K562 (cell line): Measurements from ENCODE around the gene MRPL40. TPM values are rescaled to one million over a fixed set of nuclear protein-coding genes. Genes with fewer than 3 reads are reported as not detected.

ENCODE experiments used
- BCOR ChIP-seq: fragments of 450-650 bp; IDR thresholded peaks from 2 replicates; pipeline ENCODE4 v1.6.1; 2016
- BRCA1 ChIP-seq, 2 experiments: fragments of 450-650 bp in 1 of 2; sonication (generic) in 1 of 2; formaldehyde crosslinking in 1 of 2; IDR thresholded peaks; 2 replicates each; pipeline versions ENCODE4 v1.5.0 to v1.6.1; 2017 to 2020; ENCODE audit warnings: mild to moderate bottlenecking in 1 of 2, missing genetic modification reagents in 1 of 2
- CBX2 ChIP-seq: fragments of 200-600 bp; sonication (generic); IDR thresholded peaks from one replicate; pipeline ENCODE4 v1.6.1; 2012; ENCODE audit warnings: mild to moderate bottlenecking, low read length, inconsistent platforms; ENCODE audit not compliant: insufficient read depth, poor library complexity, severe bottlenecking
- ETV5 ChIP-seq: sonication (generic); formaldehyde crosslinking; IDR thresholded peaks from 2 replicates; pipeline ENCODE4 v1.4.0; 2020; ENCODE audit warnings: low read depth, mild to moderate bottlenecking, missing genetic modification reagents
- GABPA ChIP-seq: fragments of 200-800 bp; sonication (Bioruptor generic); conservative IDR thresholded peaks from 2 replicates; pipeline ENCODE4 v1.6.1; 2016; ENCODE audit warnings: low read depth, missing genetic modification characterization, missing compliant biosample characterization
- GABPB1 ChIP-seq: sonication (generic); formaldehyde crosslinking; IDR thresholded peaks from 2 replicates; pipeline ENCODE4 v1.8.0; 2022; ENCODE audit warnings: mild to moderate bottlenecking, missing genetic modification reagents
- HBP1 ChIP-seq: fragments of 450-650 bp; formaldehyde crosslinking; IDR thresholded peaks from 2 replicates; pipeline ENCODE4 v1.4.0; 2022; ENCODE audit warnings: missing genetic modification characterization
- MCM2 ChIP-seq: fragments of 450-650 bp; IDR thresholded peaks from 2 replicates; pipeline ENCODE4 v1.6.1; 2017; ENCODE audit warnings: low read depth, mild to moderate bottlenecking
- MXI1 ChIP-seq: IDR thresholded peaks from 2 replicates; pipeline ENCODE4 v1.6.1; 2011; ENCODE audit warnings: low read depth, mild to moderate bottlenecking, improper control_type of control experiment, low read length
- NCOA4 ChIP-seq: fragments of 450-650 bp; IDR thresholded peaks from 2 replicates; pipeline ENCODE4 v1.6.1; 2018; ENCODE audit warnings: mild to moderate bottlenecking; ENCODE audit not compliant: partially characterized antibody
- NR2C2 ChIP-seq, 2 experiments: fragments of 200-800 bp in 1 of 2; sonication (Bioruptor generic) in 1 of 2; sonication (generic) in 1 of 2; formaldehyde crosslinking in 1 of 2; IDR thresholded peaks; 2 replicates each; pipeline versions ENCODE4 v1.6.1 to v1.8.0; 2016 to 2022; ENCODE audit warnings: mild to moderate bottlenecking in 1 of 2, missing compliant biosample characterization in 1 of 2, missing genetic modification characterization in 1 of 2, missing genetic modification reagents in 1 of 2
- PREB ChIP-seq: sonication (generic); formaldehyde crosslinking; IDR thresholded peaks from 2 replicates; pipeline ENCODE4 v1.8.1; 2023; ENCODE audit warnings: mild to moderate bottlenecking, missing genetic modification reagents
- RHOXF2B ChIP-seq: fragments of 250-450 bp; sonication (Bioruptor Pico); conservative IDR thresholded peaks from 2 replicates; pipeline ENCODE4 v1.5.1; 2021
- SMAD3 ChIP-seq: fragments of 450-650 bp; formaldehyde crosslinking; conservative IDR thresholded peaks from 2 replicates; pipeline ENCODE4 v1.4.0; 2020; ENCODE audit warnings: mild to moderate bottlenecking
- STAT6 ChIP-seq: sonication (generic); formaldehyde crosslinking; IDR thresholded peaks from 2 replicates; pipeline ENCODE4 v1.8.1; 2023; ENCODE audit warnings: mild to moderate bottlenecking, missing genetic modification reagents
- TCF15 ChIP-seq: fragments of 250-450 bp; sonication (Bioruptor Pico); IDR thresholded peaks from 2 replicates; pipeline ENCODE4 v1.8.0; 2022; ENCODE audit warnings: moderate library complexity, mild to moderate bottlenecking, inconsistent platforms
- VEZF1 ChIP-seq: fragments of 200-800 bp; sonication (Bioruptor generic); IDR thresholded peaks from 2 replicates; pipeline ENCODE4 v1.6.1; 2017; ENCODE audit warnings: missing genetic modification characterization, missing compliant biosample characterization
- ZC3H11A ChIP-seq: IDR thresholded peaks from 2 replicates; pipeline ENCODE4 v1.6.1; 2012; ENCODE audit warnings: low read depth, low read length, improper control_type of control experiment
- ZNF41 ChIP-seq: fragments of 250-450 bp; sonication (Bioruptor Pico); conservative IDR thresholded peaks from 2 replicates; pipeline ENCODE4 v1.4.0; 2020; ENCODE audit warnings: mild to moderate bottlenecking
- ZNF589 ChIP-seq: fragments of 200-800 bp; sonication (Bioruptor generic); IDR thresholded peaks from 2 replicates; pipeline ENCODE4 v1.6.1; 2016; ENCODE audit warnings: low read depth, missing genetic modification characterization, missing compliant biosample characterization
- polyA plus RNA-seq, 8 experiments: library from polyadenylated mRNA; depleted of rRNA in 4 of 8; stranded (reverse) in 5 of 8; unstranded in 3 of 8; fragments of >200 nt; fragmentation: Nextera tagmentation in 2 of 8; fragmentation: Illumina TruSeq in 1 of 8; extraction: Ambion mirVana in 2 of 8; extraction: Trizol in 1 of 8; gene quantifications; 2 replicates each; pipeline versions ENCODE4 v1.2.1 to v1.2.3, GENCODE V29; 2011 to 2014; ENCODE audit warnings: inconsistent platforms in 1 of 8, missing spikeins in 1 of 8
- total RNA-seq, 7 experiments: library from RNA; depleted of rRNA in 6 of 7; stranded (reverse); fragments of >200 nt in 6 of 7; fragmentation: Illumina TruSeq in 2 of 7; extraction: Trizol in 2 of 7; gene quantifications; 2 replicates each; pipeline versions ENCODE4 v1.2.1 to v1.2.3, GENCODE V29; 2011 to 2021; ENCODE audit warnings: low replicate concordance in 1 of 7

Gene MRPL40
- total and polyA plus RNA-seq, 9 of the 15 experiments (the other 6 are each of a cell fraction or from before 2014, with no cell fraction given), result 132 to 652 (median 208) TPM

GRCh38 chr22:19463491-19464469 lies 31.4 kb downstream of the MRPL40 start (continued):
- TF ChIP-seq NR2C2 (CRISPR knock-in tag; IDR thresholded peaks at IDR 0.05) (no peak), NR2C2 (tag; IDR thresholded peaks at IDR 0.05) (no peak), ZNF589 (CRISPR knock-in tag) (no peak), CBX2 (no peak), GABPB1 (CRISPR knock-in tag) (no peak), VEZF1 (CRISPR knock-in tag) (no peak), TCF15 (no peak), SMAD3 (CRISPR knock-in tag) (no peak), MXI1 (no peak), ZC3H11A (no peak), BRCA1 (IDR thresholded peaks at IDR 0.05) (no peak), BRCA1 (CRISPR knock-in tag; IDR thresholded peaks at IDR 0.05) (no peak), NCOA4 (no peak), GABPA (tag) (no peak), ETV5 (no peak), MCM2 (no peak), RHOXF2B (CRISPR knock-in tag) (no peak), BCOR (no peak), ZNF41 (CRISPR knock-in tag) (0 out of 2 replicates have a peak, but pooled peaks have one; percentile 6), HBP1 (CRISPR knock-in tag) (no peak), PREB (no peak), STAT6 (no peak)
